WTC11 (cell line): ENCODE results near the gene KRT6A. TPM values are rescaled to one million over a fixed set of nuclear protein-coding genes. Genes with fewer than 3 reads are reported as not detected.

Source experiments
- ATAC-seq: fragments of 200-7000 bp; cut with Tn5 transposase; 2 replicates; pipeline ENCODE4 v1.10.0; 2021; ENCODE audit warnings: mild to moderate bottlenecking, moderate library complexity
- CTCF ChIA-PET: fragments of 300-600 bp; sonication (Branson Sonifier 250); formaldehyde crosslinking; loops from one replicate; lab custom pipeline; 2021; ENCODE audit warnings: antibody characterized with exemption; lab: Charles Lee
- POLR2A ChIA-PET: fragments of 350-600 bp; sonication (Branson Sonifier 250); formaldehyde crosslinking; loops from one replicate; lab custom pipeline; 2021; ENCODE audit warnings: antibody characterized with exemption; lab: Charles Lee
- DNase-seq: peaks from one replicate; pipeline ENCODE4 v3.0.0; 2021; ENCODE audit warnings: low spot score
- H3K27ac Mint-ChIP-seq: 2 replicates; pipeline ENCODE4 v1.8.0; 2021; ENCODE audit warnings: mixed read lengths
- H3K27me3 Mint-ChIP-seq: 2 replicates; pipeline ENCODE4 v1.8.0; 2021; ENCODE audit warnings: low read depth, mild to moderate bottlenecking, moderate library complexity, mixed read lengths
- H3K36me3 Mint-ChIP-seq: 2 replicates; pipeline ENCODE4 v1.8.0; 2021; ENCODE audit warnings: mixed read lengths
- H3K4me1 Mint-ChIP-seq: 2 replicates; pipeline ENCODE4 v1.8.0; 2022; ENCODE audit warnings: mixed read lengths
- H3K4me3 Mint-ChIP-seq: 2 replicates; pipeline ENCODE4 v1.8.0; 2021; ENCODE audit warnings: mild to moderate bottlenecking, moderate library complexity, mixed read lengths
- H3K9me3 Mint-ChIP-seq: 2 replicates; pipeline ENCODE4 v1.8.0; 2021; ENCODE audit warnings: mixed read lengths
- FOXK1 ChIP-seq: sonication (generic); formaldehyde crosslinking; IDR thresholded peaks from 2 replicates; pipeline ENCODE4 v1.8.0; 2022; ENCODE audit warnings: mild to moderate bottlenecking, moderate library complexity, missing genetic modification reagents
- GABPB1 ChIP-seq: sonication (generic); formaldehyde crosslinking; IDR thresholded peaks from 2 replicates; pipeline ENCODE4 v1.8.1; 2023; ENCODE audit warnings: mild to moderate bottlenecking, missing genetic modification reagents
- GTF2I ChIP-seq: fragments of 250-450 bp; sonication (Bioruptor Pico); conservative IDR thresholded peaks from 2 replicates; pipeline ENCODE4 v1.4.0; 2021; ENCODE audit warnings: mild to moderate bottlenecking
- JAZF1 ChIP-seq: fragments of 250-450 bp; sonication (Bioruptor Pico); IDR thresholded peaks from 2 replicates; pipeline ENCODE4 v1.9.0; 2021; ENCODE audit warnings: moderate library complexity, mild to moderate bottlenecking, inconsistent platforms
- JUN ChIP-seq: sonication (generic); formaldehyde crosslinking; IDR thresholded peaks from 2 replicates; pipeline ENCODE4 v1.8.0; 2023; ENCODE audit warnings: mild to moderate bottlenecking, missing genetic modification reagents
- NFATC4 ChIP-seq: fragments of 250-450 bp; sonication (Bioruptor Pico); IDR thresholded peaks from 2 replicates; pipeline ENCODE4 v1.9.0; 2021; ENCODE audit warnings: mild to moderate bottlenecking
- NR1H2 ChIP-seq: sonication (generic); formaldehyde crosslinking; IDR thresholded peaks from 2 replicates; pipeline ENCODE4 v1.9.0; 2021; ENCODE audit warnings: mild to moderate bottlenecking, moderate library complexity, missing genetic modification reagents
- PRRX2 ChIP-seq: fragments of 250-450 bp; sonication (Bioruptor Pico); IDR thresholded peaks from 2 replicates; pipeline ENCODE4 v1.8.0; 2021; ENCODE audit warnings: mild to moderate bottlenecking
- SMAD3 ChIP-seq: sonication (generic); formaldehyde crosslinking; IDR thresholded peaks from 2 replicates; pipeline ENCODE4 v1.8.0; 2022; ENCODE audit warnings: missing genetic modification reagents, mild to moderate bottlenecking, borderline replicate concordance
- TEAD1 ChIP-seq: sonication (generic); formaldehyde crosslinking; IDR thresholded peaks from 2 replicates; pipeline ENCODE4 v1.8.0; 2022; ENCODE audit warnings: mild to moderate bottlenecking, missing genetic modification reagents
- TEAD4 ChIP-seq: sonication (generic); formaldehyde crosslinking; IDR thresholded peaks from 2 replicates; pipeline ENCODE4 v1.8.0; 2022; ENCODE audit warnings: mild to moderate bottlenecking, missing genetic modification reagents
- ZNF219 ChIP-seq: sonication (generic); formaldehyde crosslinking; IDR thresholded peaks from 2 replicates; pipeline ENCODE4 v1.8.0; 2023; ENCODE audit warnings: missing genetic modification reagents, mild to moderate bottlenecking, borderline replicate concordance
- ZNF263 ChIP-seq: sonication (generic); formaldehyde crosslinking; IDR thresholded peaks from 2 replicates; pipeline ENCODE4 v1.8.1; 2022; ENCODE audit warnings: low read depth, mild to moderate bottlenecking, moderate library complexity, missing genetic modification reagents
- ZNF317 ChIP-seq: sonication (generic); formaldehyde crosslinking; IDR thresholded peaks from 2 replicates; pipeline ENCODE4 v1.8.1; 2023; ENCODE audit warnings: low read depth, mild to moderate bottlenecking, moderate library complexity, missing genetic modification reagents, borderline replicate concordance
- total RNA-seq: library from RNA; stranded (reverse); gene quantifications from 3 replicates; pipeline ENCODE4 v1.2.3, GENCODE V29; 2021
- TF ChIP-seq, protein P1 (sequence below): sonication (generic); formaldehyde crosslinking; conservative IDR thresholded peaks from 2 replicates; pipeline ENCODE4 v1.8.1; 2022; ENCODE audit warnings: mild to moderate bottlenecking, missing genetic modification reagents
- TF ChIP-seq, protein P2 (sequence below): sonication (generic); formaldehyde crosslinking; IDR thresholded peaks from 2 replicates; pipeline ENCODE4 v1.8.0; 2022; ENCODE audit warnings: missing genetic modification reagents
- TF ChIP-seq, protein P3 (sequence below): sonication (generic); formaldehyde crosslinking; IDR thresholded peaks from 2 replicates; pipeline ENCODE4 v1.8.0; 2023; ENCODE audit warnings: mild to moderate bottlenecking, missing genetic modification reagents
- TF ChIP-seq, protein P4 (sequence below): sonication (generic); formaldehyde crosslinking; IDR thresholded peaks from 2 replicates; pipeline ENCODE4 v1.8.1; 2023; ENCODE audit warnings: mild to moderate bottlenecking, missing genetic modification reagents, moderate library complexity
- TF ChIP-seq, protein P5 (sequence below): sonication (generic); formaldehyde crosslinking; IDR thresholded peaks from 2 replicates; pipeline ENCODE4 v1.8.0; 2022; ENCODE audit warnings: mild to moderate bottlenecking, missing genetic modification reagents
- TF ChIP-seq, protein P6 (sequence below): fragments of 200-600 bp; IDR thresholded peaks from 2 replicates; pipeline ENCODE4 v1.8.0; 2022; ENCODE audit warnings: antibody characterized with exemption
- TF ChIP-seq, protein P7 (sequence below): sonication (generic); formaldehyde crosslinking; IDR thresholded peaks from 2 replicates; pipeline ENCODE4 v1.8.1; 2023; ENCODE audit warnings: mild to moderate bottlenecking, missing genetic modification reagents

The KRT6A gene
- total RNA-seq, 1 experiment from 2014 or later: not detected

DNA sequence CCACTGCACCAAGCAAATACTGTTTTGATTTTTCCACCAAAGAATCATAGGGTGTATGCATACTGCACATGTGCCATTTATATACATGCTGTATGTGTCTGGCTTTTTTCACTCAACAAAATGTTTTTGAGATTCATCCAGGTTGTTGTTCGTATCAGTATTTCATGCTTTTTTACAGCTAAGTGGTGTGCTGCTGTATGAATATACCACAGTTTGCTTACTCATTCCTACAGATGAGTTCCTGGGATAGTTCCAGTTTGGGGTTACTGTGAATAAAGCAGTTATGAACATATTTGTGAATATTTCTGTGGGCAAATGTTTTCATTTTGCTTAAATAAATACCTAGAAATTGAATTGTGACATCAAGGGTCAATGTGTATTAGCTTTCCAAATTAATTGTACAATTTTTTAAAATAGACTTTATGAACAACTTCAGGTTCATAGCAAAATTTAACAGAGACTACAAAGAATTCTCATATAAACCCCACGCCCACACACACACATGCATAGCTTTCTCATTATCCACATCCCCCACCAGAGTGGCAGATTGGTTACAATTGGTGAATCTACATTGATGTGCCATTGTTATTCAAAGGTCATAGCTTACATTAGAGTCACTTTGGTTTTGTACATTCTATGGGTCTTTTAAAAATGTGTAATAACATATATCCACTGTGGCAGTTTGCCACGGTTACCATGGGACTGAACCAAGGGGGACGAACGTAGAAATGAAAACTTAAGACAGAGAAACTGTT, 6.9 kb upstream of the KRT6A start:
- peaks cover 23% of the 10 kb centered on the region for H3K4me1 Mint-ChIP-seq
- H3K9me3 Mint-ChIP-seq: no peaks in the 10 kb centered on the region
- ChIA-PET POLR2A (no interaction called here), CTCF (interaction anchor here (0.8 to 1.2 kb wide), 3 partner anchors 26 to 371 kb away, joined by 3 to 4 read pairs (median 3); partner anchors contain the start of gene KRT6C)
- ATAC-seq (no peak), DNase-seq (no peak)
- H3K4me3 Mint-ChIP-seq: no peak overlapping the region
- H3K27ac Mint-ChIP-seq: no peak overlapping the region
- peaks cover 2% of the 10 kb centered on the region; the same call in 1 of the 2 replicates for H3K27me3 Mint-ChIP-seq
- no peaks in the 10 kb centered on the region for H3K36me3 Mint-ChIP-seq
- TF ChIP-seq FOXK1 (CRISPR knock-in tag) (no peak), NFATC4 (CRISPR knock-in tag) (no peak), TEAD4 (CRISPR knock-in tag) (no peak), JUN (CRISPR knock-in tag) (no peak), ZNF263 (CRISPR knock-in tag) (no peak), SMAD3 (CRISPR knock-in tag) (no peak)
- TF ChIP-seq, protein P1, sequence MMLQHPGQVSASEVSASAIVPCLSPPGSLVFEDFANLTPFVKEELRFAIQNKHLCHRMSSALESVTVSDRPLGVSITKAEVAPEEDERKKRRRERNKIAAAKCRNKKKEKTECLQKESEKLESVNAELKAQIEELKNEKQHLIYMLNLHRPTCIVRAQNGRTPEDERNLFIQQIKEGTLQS: no peak
- TF ChIP-seq, protein P2, sequence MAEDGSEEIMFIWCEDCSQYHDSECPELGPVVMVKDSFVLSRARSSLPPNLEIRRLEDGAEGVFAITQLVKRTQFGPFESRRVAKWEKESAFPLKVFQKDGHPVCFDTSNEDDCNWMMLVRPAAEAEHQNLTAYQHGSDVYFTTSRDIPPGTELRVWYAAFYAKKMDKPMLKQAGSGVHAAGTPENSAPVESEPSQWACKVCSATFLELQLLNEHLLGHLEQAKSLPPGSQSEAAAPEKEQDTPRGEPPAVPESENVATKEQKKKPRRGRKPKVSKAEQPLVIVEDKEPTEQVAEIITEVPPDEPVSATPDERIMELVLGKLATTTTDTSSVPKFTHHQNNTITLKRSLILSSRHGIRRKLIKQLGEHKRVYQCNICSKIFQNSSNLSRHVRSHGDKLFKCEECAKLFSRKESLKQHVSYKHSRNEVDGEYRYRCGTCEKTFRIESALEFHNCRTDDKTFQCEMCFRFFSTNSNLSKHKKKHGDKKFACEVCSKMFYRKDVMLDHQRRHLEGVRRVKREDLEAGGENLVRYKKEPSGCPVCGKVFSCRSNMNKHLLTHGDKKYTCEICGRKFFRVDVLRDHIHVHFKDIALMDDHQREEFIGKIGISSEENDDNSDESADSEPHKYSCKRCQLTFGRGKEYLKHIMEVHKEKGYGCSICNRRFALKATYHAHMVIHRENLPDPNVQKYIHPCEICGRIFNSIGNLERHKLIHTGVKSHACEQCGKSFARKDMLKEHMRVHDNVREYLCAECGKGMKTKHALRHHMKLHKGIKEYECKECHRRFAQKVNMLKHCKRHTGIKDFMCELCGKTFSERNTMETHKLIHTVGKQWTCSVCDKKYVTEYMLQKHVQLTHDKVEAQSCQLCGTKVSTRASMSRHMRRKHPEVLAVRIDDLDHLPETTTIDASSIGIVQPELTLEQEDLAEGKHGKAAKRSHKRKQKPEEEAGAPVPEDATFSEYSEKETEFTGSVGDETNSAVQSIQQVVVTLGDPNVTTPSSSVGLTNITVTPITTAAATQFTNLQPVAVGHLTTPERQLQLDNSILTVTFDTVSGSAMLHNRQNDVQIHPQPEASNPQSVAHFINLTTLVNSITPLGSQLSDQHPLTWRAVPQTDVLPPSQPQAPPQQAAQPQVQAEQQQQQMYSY: no peak
- TF ChIP-seq, protein P3, sequence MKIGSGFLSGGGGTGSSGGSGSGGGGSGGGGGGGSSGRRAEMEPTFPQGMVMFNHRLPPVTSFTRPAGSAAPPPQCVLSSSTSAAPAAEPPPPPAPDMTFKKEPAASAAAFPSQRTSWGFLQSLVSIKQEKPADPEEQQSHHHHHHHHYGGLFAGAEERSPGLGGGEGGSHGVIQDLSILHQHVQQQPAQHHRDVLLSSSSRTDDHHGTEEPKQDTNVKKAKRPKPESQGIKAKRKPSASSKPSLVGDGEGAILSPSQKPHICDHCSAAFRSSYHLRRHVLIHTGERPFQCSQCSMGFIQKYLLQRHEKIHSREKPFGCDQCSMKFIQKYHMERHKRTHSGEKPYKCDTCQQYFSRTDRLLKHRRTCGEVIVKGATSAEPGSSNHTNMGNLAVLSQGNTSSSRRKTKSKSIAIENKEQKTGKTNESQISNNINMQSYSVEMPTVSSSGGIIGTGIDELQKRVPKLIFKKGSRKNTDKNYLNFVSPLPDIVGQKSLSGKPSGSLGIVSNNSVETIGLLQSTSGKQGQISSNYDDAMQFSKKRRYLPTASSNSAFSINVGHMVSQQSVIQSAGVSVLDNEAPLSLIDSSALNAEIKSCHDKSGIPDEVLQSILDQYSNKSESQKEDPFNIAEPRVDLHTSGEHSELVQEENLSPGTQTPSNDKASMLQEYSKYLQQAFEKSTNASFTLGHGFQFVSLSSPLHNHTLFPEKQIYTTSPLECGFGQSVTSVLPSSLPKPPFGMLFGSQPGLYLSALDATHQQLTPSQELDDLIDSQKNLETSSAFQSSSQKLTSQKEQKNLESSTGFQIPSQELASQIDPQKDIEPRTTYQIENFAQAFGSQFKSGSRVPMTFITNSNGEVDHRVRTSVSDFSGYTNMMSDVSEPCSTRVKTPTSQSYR (CRISPR knock-in tag): no peak
- TF ChIP-seq, protein P4, sequence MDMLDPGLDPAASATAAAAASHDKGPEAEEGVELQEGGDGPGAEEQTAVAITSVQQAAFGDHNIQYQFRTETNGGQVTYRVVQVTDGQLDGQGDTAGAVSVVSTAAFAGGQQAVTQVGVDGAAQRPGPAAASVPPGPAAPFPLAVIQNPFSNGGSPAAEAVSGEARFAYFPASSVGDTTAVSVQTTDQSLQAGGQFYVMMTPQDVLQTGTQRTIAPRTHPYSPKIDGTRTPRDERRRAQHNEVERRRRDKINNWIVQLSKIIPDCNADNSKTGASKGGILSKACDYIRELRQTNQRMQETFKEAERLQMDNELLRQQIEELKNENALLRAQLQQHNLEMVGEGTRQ (CRISPR knock-in tag): no peak
- TF ChIP-seq, protein P5, sequence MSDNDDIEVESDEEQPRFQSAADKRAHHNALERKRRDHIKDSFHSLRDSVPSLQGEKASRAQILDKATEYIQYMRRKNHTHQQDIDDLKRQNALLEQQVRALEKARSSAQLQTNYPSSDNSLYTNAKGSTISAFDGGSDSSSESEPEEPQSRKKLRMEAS (CRISPR knock-in tag): no peak
- TF ChIP-seq, protein P6, sequence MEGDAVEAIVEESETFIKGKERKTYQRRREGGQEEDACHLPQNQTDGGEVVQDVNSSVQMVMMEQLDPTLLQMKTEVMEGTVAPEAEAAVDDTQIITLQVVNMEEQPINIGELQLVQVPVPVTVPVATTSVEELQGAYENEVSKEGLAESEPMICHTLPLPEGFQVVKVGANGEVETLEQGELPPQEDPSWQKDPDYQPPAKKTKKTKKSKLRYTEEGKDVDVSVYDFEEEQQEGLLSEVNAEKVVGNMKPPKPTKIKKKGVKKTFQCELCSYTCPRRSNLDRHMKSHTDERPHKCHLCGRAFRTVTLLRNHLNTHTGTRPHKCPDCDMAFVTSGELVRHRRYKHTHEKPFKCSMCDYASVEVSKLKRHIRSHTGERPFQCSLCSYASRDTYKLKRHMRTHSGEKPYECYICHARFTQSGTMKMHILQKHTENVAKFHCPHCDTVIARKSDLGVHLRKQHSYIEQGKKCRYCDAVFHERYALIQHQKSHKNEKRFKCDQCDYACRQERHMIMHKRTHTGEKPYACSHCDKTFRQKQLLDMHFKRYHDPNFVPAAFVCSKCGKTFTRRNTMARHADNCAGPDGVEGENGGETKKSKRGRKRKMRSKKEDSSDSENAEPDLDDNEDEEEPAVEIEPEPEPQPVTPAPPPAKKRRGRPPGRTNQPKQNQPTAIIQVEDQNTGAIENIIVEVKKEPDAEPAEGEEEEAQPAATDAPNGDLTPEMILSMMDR: no peak

DNA sequence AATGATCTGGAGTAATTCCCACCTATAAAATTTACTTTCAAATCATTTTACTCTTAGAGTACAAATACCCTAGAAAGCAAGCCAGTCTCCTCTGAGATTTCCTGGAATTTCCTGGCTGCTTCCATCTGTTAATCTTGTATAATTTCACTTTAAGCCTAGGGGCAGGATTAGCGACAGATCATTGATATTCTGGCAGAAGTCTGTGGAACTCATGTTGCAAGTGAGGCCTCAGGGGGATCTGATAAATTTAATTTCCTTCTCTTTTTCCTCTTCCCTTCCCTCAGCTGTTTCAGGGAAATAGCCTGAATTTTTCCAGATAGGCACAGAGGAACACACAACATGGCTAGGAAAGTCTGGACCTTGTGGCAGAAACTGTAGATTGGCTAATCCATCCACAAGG, 5.9 kb upstream of the KRT6A start:
- H3K4me3 Mint-ChIP-seq: no peak overlapping the region
- peaks cover 2% of the 10 kb centered on the region; the same call in 1 of the 2 replicates for H3K27me3 Mint-ChIP-seq
- POLR2A ChIA-PET: no interaction called here
- no peaks in the 10 kb centered on the region for H3K9me3 Mint-ChIP-seq
- H3K4me1 Mint-ChIP-seq: peaks cover 27% of the 10 kb centered on the region
- no peaks in the 10 kb centered on the region for H3K36me3 Mint-ChIP-seq
- CTCF ChIA-PET: interaction anchor here (1.0 kb wide), 1 partner anchor 101 kb away, joined by 3 read pairs; no protein-coding TSS in a partner anchor
- no peak overlapping the region for H3K27ac Mint-ChIP-seq
- ATAC-seq: no peak
- no peak for DNase-seq
- TF ChIP-seq, protein P4 (CRISPR knock-in tag): no peak
- TF ChIP-seq ZNF219 (CRISPR knock-in tag) (no peak), TEAD1 (CRISPR knock-in tag) (no peak), ZNF317 (CRISPR knock-in tag) (no peak), GTF2I (CRISPR knock-in tag) (no peak), JAZF1 (CRISPR knock-in tag) (no peak), JUN (CRISPR knock-in tag) (no peak), PRRX2 (CRISPR knock-in tag) (no peak), GABPB1 (no peak), NR1H2 (CRISPR knock-in tag) (no peak)
- TF ChIP-seq, protein P7, sequence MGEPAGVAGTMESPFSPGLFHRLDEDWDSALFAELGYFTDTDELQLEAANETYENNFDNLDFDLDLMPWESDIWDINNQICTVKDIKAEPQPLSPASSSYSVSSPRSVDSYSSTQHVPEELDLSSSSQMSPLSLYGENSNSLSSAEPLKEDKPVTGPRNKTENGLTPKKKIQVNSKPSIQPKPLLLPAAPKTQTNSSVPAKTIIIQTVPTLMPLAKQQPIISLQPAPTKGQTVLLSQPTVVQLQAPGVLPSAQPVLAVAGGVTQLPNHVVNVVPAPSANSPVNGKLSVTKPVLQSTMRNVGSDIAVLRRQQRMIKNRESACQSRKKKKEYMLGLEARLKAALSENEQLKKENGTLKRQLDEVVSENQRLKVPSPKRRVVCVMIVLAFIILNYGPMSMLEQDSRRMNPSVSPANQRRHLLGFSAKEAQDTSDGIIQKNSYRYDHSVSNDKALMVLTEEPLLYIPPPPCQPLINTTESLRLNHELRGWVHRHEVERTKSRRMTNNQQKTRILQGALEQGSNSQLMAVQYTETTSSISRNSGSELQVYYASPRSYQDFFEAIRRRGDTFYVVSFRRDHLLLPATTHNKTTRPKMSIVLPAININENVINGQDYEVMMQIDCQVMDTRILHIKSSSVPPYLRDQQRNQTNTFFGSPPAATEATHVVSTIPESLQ (CRISPR knock-in tag): no peak
